ACHN (cell line): ENCODE measurements around the gene CHAF1A.

Experiments used
- DNase-seq: peaks from one replicate; pipeline ENCODE4 v3.0.0-alpha.2; 2015
- in situ Hi-C: cut with HindIII; loops from 2 replicates; pipeline ENCODE4 v1.10.0; 2017; ENCODE audit warnings: low sequenced_read_pairs, low pct_ligation_motif_present, low pct_unique_long_range_greater_than_20kb

The CHAF1A gene

DNA sequence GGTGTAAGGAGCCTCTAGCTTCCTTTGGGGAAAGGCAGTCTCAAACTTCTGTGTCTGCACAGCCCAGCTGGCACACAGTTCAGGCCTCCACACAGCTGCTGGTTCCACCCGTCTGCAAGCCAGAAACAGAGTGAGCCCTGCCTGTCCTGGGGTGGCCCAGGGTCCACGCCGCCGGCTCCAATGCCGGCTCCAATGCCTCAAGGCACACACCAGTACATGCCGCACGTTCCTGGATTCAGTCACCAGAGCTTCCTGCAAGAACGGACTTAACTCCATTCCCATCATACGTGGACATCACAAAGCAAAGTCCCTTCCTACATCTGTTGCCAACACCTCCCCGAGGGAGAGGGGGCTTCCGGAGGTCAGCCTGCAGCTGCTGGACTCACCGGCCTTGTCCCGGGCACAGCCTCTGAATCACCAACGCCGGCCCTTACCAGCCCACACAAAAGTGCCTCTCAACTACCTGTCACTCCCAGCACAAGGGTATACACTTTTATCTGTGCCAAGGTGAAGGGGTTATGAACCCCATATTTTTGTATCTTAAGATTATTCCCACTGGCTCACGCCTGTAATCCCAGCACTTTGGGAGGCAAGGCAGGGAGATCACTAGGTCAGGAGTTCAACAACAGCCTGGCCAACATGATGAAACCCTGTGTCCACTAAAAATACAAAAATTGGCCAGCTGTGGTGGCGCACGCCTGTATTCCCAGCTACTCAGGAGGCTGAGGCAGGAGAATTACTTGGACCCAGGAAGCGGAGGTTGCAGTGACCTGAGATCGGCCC lies 10.5 kb upstream of the CHAF1A start:
- no peak for DNase-seq
- in situ Hi-C loops = no loop called here

DNA sequence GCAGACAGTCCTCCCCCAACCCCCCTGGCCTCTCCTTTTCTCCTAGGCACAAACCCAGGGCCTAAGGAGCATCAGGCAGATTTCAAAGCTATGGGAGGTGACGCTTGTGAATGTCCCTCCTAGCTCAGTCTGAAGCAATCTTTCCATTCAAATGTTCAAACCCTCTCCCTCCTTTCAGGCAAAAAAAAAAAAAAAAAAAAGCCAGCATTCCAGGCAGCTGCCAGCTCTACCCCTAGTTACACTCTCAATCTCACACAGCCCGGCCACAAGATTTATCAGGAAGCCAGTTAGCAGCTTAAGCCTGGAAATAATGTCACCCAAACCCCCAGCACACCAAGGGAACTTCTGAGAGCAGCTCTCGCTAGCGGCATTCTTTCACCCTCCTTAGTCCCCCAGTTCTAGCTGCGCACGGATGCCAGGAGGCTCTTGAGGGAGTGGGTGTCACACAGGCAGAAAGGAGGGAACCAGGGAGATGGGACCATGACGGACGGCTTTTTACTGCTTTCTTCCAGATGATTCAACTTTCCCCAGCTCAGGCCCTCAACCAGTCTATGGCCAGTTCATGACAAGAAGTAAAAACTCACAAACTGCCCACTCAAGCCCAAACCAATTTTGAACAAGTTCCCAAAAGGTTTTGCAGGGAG lies 8.4 kb upstream of the CHAF1A start:
- no peak for DNase-seq
- in situ Hi-C loops = no loop called here

DNA sequence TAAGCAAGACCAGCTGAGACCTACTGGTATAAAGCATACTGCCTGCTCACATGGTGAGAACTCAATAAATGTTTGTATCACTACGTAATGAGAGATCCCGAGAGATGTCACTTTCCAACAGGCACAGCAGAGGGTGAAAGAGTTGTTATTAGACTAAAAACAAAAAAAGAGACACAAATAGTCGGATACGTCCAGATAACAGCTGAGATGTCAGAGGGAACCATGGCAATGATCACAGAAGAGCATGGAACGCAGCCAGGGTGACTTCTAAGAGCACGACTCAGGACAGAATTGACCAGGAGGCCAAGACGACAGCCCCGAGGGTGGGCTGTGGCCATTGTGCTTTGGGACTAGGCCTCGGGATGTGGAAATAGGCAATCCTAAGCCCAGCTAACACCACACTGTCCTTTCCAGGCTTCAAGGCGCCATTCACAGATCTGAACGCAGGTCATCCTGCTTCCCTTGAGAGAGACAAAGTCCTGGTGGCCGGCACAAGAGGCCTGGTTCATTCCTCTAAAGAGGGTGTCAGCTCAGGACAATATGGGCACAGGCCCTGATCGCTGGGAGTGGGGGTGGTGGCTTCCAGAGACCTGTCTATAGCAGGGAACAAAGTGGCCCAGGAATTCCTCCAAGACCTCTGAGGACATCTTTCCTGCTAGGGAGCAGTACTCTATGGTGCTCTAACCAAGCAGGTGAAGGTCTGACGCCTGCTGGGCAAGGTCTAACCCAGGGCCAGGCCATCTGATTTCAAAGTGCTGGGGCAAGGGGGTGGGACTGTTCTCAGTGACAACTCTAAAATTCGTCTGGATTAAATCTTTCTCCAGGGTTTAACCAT lies 5.3 kb upstream of the CHAF1A start:
- in situ Hi-C loops = no loop called here
- no peak for DNase-seq

DNA sequence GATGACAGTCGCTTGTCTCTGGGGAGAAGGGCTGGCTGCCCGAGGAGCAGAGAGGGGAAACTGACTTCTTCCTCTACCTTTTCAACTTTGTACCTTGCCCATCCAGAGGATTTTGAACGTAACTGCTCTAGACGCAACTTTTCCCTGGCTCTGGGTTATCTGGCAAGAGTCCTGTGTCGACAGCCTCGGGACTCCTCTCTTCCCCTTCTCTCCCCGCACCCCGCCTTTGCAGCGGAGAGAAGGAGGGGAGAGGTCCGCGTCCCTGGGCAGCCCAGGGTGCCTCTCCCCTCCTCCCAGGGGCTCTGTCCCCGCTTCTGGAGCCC lies 2.7 kb upstream of the CHAF1A start:
- DNase-seq = peak; percentile 30
- in situ Hi-C loops = no loop called here

DNA sequence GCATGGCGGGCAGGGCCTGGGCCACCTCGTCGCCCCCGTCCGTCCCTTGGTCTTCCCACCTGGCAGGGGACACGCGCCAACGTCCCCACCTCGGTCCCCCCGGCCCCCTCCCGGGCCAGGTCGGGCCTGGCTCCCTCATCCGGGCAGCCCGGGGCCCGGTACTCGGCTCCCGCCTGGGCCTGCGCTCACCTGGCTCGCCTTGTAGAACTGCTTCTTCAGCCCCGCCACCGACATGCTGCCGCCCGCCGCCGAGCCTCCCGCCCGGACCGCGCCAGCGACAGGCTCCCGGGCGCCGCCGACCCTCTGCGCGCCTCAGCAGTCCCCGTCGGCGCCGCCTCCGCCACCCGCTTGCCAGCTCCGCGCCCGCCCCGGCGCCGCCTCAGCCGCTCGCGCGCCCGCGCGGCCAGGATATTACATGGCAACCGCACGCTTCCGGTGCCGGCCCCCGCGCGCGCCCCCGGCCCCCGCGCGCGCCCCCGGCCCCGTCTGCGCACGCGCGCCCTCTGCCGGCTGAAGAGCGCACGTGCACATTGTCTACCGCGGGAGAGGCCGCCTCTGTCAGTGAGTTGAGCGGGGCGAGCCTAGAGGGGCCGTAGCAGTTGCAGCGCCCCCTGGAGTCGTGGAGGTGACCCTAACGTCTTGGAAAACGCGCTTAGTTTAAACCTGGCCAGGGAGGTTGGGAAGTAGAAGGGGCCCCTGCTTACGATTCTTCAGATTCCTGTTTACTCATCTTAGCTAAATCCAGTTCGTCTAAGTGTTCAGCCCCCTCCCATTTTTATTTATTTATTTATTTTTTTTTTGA lies 2.1 kb upstream of the CHAF1A start, which contains the start of gene SH3GL1:
TSS of gene SH3GL1 (minus strand) at position 413 of the 802 bp plus-strand sequence. CDS start at position 234, 179 bp downstream.
- in situ Hi-C loops = no loop called here

DNA sequence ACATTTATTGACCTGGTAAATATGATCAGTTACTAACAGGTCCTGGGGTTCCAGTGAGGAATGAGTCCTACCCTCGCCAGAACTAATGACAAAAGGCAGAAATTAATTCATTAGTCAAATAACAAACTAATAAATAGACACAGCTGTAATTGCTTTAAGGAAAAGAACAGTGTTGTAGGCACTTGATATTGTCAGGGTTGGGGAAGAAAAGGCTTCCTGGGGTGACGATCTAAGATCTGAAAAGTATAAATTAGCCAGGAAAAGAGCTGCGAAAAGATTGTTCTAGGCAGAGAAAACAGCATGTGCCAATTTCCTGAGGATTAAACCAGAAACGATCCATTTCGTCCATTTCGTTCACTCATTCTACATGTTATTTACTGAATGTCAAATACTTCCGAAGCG lies 670 bp upstream of the CHAF1A start:
- no peak for DNase-seq
- in situ Hi-C loops = no loop called here

More for the DNA sequence above, 2.1 kb upstream of the CHAF1A start, which contains the start of gene SH3GL1:
- peak; percentile 87 for DNase-seq

DNA sequence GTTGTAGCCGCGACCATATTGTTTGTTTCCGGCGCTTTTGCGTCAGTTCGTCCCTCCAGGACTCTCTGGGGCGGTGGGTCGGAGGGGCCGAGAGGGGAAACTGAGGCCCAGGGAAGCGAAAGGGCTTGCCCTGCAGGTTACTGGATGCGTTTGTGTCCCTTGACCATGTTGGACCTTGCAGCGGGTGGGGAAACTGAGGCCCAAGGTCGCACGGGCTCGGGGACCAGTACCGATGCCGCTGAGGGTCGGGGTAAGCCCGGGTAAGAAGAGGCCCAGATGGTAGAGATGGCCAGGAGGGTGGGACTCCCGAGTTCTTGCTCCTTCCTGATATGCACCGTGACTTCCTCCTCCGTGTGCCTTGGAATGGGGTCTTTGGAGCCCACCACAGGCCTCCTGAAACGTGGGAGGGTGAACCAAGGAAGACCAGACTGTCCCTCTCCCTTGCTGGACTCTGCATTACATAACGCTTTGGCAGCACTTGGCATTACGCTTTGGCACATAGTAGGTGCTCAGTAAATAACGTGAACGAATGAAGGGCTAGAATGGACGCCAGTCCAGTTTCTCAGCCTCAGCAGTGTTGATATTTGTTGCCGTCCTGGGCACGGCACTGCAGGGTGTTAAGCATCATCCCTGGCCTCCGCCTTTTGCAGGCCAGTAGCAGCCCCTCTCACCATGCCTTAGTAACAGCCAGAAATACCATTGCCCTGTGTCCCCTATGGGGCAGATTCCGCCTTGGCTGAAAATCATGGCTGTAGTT lies 743 bp downstream of the CHAF1A start:
- in situ Hi-C loops = no loop called here
- DNase-seq = no peak

DNA sequence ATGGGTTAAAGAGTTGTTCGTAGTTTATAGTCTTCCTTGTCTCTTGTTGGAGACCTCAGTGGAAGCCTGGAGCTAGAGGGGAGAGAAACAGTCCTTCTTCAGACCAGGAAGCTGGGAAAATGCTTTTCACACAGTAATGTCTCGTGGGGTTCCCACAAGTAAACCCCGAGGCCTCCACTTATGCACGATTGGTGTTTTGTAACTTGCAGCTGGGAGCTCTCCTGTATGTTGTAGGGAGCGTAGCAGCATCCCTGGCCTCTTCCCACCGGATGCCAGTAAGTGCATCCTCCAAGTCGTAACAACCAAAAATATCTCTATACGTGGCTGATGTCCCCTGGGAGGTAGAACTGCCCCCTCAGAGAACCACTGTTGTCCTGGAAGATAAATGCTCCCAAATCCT lies 3.5 kb downstream of the CHAF1A start:
- DNase-seq = no peak
- in situ Hi-C loops = no loop called here

DNA sequence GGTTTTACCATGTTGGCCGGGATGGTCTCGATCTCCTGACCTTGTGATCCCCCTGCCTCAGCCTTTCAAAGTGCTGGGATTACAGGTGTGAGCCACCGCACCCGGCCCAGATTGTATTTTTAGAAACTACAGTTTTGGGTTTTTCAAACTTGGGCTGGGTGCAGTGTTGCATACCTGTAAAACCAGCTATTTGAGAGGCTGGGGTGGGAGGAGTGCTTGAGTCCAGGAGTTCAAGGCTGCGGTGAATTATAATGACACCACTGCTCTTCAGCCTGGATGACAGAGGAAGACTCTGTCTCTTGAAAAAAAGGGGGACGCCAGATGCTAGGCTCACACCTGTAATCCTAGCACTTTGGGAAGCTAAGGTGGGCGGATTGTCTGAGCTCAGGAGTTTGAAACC lies 4.2 kb downstream of the CHAF1A start:
- DNase-seq = no peak
- in situ Hi-C loops = no loop called here

DNA sequence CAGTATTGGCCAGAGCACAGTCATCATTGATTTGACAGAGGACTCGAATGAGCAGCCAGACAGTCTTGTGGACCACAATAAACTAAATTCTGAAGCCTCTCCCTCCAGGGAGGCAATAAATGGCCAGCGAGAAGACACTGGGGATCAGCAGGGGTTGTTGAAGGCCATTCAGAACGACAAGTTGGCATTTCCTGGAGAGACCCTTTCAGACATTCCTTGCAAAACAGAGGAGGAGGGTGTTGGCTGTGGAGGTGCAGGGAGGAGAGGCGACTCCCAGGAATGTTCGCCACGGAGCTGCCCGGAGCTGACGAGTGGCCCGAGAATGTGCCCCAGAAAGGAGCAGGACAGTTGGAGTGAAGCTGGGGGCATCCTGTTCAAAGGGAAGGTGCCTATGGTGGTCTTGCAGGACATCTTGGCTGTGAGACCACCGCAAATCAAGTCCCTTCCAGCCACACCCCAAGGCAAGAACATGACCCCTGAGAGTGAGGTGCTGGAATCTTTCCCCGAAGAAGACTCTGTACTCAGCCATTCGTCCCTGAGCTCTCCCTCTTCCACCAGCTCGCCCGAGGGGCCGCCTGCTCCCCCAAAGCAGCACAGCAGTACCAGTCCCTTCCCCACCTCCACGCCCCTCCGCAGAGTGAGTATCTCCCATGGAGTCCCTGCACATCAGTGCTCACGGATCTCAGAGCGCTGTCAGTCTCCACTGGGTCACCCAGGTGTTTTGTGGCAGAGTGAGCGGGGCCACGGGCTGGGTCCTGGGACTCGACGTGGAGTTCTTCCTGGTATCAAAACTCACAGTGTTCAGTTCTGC lies 6.9 kb downstream of the CHAF1A start:
- no peak for DNase-seq
- in situ Hi-C loops = no loop called here

DNA sequence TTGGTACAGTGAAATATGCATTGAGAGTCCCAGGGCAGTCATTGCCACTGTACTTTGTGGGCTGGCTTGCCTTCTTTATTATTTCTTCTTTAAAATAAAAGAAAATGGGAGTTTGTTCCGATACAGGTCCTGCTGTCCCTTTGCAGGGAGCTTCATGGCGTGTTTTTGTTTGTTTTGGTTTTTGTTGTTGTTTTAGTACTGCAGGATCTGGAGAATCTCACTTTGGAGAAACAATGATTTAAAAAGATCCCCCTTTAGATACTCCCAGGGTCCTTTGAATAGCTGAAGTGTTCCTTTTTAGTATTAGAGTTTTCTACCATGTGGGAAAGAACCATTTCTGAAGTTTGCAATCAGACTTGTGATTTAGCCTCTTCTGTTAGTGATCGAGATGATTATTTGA lies 11.1 kb downstream of the CHAF1A start:
- in situ Hi-C loops = no loop called here
- DNase-seq = no peak

DNA sequence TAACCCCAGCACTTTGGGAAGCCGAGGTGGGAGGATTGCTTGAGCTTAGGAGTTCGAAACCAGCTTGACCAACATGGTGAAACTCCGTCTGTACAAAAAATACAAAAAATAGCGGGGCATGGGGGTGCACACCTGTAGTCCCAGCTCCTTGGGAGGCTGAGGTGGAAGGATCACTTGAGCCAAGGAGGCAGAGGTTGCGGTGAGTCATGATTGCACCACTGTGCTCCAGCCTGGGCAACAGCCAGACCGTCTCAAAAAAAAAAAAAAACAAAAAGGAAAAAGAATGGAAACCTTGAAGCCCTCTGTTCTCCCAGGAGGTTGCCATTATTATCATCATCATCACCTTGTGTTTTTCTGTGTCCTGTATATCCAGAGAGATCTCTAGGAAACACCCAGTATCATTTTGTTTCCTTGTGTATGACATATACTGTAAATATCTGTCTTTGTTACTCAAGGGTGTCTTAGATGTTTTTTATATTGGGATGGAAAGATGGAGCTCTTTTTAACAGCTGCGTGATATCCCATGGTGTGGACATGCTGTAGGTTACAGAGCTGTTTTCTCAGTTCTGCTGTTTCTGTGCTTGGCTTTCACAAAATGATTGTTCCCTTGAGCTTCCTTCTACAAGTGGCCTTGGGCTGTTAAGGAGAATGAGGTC lies 11.8 kb downstream of the CHAF1A start:
- DNase-seq = no peak
- in situ Hi-C loops = no loop called here

DNA sequence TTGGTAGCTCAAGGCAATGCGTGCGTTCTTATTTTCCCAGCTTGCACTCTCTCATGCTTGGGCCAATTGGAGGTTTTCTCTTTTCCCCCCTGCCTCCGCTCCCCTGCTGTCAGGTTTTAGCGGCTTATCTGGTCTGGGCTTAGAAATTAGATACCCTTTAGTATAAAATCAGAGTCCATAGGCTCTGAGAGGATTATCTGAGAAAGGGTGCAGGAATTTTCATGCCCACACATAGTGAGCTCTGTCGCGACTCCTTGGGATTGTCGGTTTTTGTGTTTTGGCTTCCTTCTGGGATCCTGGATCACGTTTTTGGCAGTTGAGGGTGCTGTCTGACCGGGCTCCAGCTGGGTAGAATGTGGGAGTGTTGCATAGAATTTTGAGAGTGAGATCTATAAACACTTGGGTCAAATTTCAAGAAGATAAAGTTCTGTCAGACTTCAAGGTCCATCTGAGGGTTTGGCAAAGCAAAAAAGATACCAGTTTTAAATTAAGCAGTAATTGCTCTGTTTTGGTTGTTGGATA lies 12.4 kb downstream of the CHAF1A start:
- in situ Hi-C loops = no loop called here
- DNase-seq = no peak

DNA sequence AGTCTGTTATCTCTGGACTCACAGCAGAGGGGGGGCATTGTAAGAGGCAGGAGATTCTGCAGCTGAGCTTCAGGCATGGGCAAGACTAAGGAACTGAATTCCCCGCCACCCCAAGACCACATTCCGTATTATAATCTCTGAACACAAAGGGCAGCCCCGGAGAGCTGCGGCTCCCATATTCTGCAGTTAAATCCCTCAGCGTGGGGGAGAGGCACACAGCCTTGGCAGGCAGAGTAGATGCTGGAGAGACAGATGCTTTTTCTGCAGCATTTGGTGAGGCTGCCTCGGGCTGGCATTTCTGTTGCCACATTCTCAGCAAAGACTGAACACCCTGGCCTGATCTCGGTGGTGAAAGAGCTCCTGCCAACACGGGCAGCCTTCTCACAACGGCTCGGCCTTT lies 12.9 kb downstream of the CHAF1A start:
- in situ Hi-C loops = no loop called here
- no peak for DNase-seq

DNA sequence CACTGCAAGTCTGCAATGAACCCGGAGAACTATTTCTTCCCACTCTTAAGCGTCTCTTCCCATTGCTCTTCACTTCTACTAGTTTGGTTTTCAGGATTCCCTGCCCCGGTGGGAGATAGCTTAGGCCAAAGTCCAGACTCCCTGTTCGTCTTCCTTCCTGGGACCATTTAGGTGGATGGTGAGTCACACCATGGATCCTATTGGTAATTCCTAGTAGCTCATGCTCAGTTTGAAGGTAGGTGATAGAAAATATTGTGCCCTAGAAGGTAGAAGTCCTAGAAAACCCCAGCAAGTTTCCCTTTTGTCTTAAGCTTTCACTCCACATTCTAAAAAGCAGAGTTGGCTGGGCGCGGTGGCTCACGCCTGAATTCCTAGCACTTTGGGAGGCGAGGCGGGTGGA lies 13.8 kb downstream of the CHAF1A start:
- in situ Hi-C loops = no loop called here

DNA sequence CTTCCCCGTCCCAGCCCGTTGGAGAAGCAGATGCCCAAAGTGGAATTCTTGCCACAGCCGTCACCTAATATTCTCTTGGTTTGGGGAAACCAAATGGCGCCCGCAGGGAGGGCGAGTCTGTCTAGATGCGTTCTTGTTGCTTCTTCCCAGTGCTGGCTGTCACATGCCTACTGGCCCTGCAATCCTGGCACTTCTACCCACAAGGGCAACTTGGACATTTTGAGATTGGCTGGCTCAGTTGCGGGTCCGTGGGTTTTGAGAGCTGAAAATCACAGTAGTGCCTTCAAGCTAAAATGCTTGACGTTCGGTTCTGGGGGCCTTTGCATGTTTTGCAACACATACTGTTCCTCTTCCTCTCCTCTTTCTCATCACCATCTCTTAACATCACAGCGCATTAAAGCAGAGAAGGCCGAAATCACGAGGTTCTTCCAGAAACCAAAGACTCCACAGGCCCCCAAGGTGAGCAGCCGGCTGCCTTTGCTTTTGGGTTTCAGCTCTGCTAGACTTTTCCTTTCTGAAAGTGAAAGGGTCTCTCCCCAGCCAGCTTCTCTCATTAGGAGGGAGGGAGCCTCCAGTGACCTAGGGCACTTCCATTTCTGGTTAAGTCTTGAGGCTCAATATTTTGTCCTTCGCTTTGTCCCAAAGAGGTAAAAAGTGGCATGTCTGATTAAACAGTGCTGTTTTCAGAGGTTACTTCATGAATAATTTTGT lies 21.1 kb downstream of the CHAF1A start:
- in situ Hi-C loops = no loop called here
- DNase-seq = no peak

More for the DNA sequence above, 13.8 kb downstream of the CHAF1A start:
- no peak for DNase-seq
